RWPE2 (cell line): Measurements from ENCODE around the gene CIC.

ENCODE experiments used
- ATAC-seq: fragments of 200-7000 bp; cut with Tn5 transposase; 3 replicates; pipeline ENCODE4 v1.9.1; 2021; ENCODE audit warnings: low read depth
- DNase-seq: peaks from one replicate; pipeline ENCODE4 v3.0.0-alpha.2; 2020; ENCODE audit warnings: low spot score
- H3K27ac ChIP-seq: fragments of 450-650 bp; 2 replicates; pipeline ENCODE4 v1.5.1; 2017; ENCODE audit warnings: mild to moderate bottlenecking; ENCODE audit not compliant: poor library complexity, severe bottlenecking
- H3K27me3 ChIP-seq: fragments of 250-450 bp; sonication (Bioruptor Pico); 2 replicates; pipeline ENCODE4 v1.5.1; 2021; ENCODE audit warnings: mild to moderate bottlenecking, moderate library complexity; ENCODE audit not compliant: insufficient read depth, poor library complexity, severe bottlenecking
- H3K36me3 ChIP-seq: fragments of 250-450 bp; sonication (Bioruptor Pico); 2 replicates; pipeline ENCODE4 v1.5.1; 2020; ENCODE audit warnings: low read depth, mild to moderate bottlenecking, moderate library complexity
- H3K4me1 ChIP-seq: fragments of 250-450 bp; sonication (Bioruptor Pico); 2 replicates; pipeline ENCODE4 v1.5.1; 2021; ENCODE audit warnings: mild to moderate bottlenecking, moderate library complexity; ENCODE audit not compliant: insufficient read depth, poor library complexity, severe bottlenecking
- H3K4me3 ChIP-seq: fragments of 250-450 bp; sonication (Bioruptor Pico); 2 replicates; pipeline ENCODE4 v1.5.1; 2021; ENCODE audit warnings: mild to moderate bottlenecking, moderate library complexity; ENCODE audit not compliant: severe bottlenecking
- H3K9me3 ChIP-seq: fragments of 250-450 bp; sonication (Bioruptor Pico); 2 replicates; pipeline ENCODE4 v1.5.1; 2021; ENCODE audit warnings: mild to moderate bottlenecking, moderate library complexity; ENCODE audit not compliant: severe bottlenecking
- CTCF ChIP-seq: fragments of 450-650 bp; IDR thresholded peaks from one replicate; pipeline ENCODE4 v1.5.1; 2017; ENCODE audit warnings: mild to moderate bottlenecking, moderate library complexity; ENCODE audit not compliant: poor library complexity, severe bottlenecking

The CIC gene

DNA sequence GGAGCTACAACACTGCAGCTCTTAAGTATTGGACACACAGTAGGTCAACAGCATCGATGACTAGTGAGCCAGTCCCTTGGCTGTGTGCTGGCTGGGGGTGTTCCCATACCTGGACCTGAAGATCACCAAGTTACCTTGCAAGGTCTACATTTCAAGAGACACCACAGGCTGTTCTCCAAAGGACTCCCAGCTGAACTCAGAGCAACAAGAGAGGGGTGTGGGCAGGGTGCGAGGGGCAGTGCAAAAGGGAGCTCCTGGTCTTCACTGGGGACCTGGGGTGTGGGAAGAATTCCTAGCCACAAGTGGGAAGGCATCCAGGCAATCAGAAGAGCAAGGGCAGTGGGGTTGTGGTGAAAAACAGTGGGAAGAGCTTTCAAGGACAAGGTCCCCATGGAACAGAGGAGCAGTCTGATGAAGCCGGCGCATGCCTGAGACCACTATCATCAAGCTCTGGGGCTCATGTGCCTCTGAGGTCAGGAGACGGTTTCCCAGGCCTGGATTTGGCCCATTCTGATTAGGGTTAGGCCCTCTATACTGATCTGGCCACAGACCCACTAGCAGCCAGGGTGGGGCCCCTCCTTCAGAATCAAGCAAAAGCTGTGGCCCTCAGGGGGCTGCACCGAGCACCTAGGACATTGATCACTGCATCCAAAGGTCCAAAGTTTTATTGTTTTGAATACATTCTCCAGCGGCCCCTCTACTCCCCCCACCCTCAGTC, 22.0 kb upstream of the CIC start:
- Histone ChIP-seq H3K27ac (peak overlapping the region; percentile 96), H3K4me3 (no peak overlapping the region), H3K9me3 (no peaks in the 10 kb centered on the region), H3K27me3 (no peaks in the 10 kb centered on the region), H3K36me3 (peaks cover 33% of the 10 kb centered on the region), H3K4me1 (peaks cover 7% of the 10 kb centered on the region)
- no peak for TF ChIP-seq CTCF
- DNase-seq (no peak), ATAC-seq (no peak)

GRCh38 chr19:42247640-42248199, 21.3 kb upstream of the CIC start:
- no peak for ATAC-seq
- peaks cover 36% of the 10 kb centered on the region for H3K36me3 ChIP-seq
- H3K4me3 ChIP-seq, result no peak overlapping the region
- H3K9me3 ChIP-seq, result no peaks in the 10 kb centered on the region
- H3K27ac ChIP-seq, result peak overlapping the region; percentile 96
- peaks cover 7% of the 10 kb centered on the region for H3K4me1 ChIP-seq
- no peaks in the 10 kb centered on the region for H3K27me3 ChIP-seq
- TF ChIP-seq CTCF, result no peak
- no peak for DNase-seq

GRCh38 chr19:42248270-42249148, 20.5 kb upstream of the CIC start:
- H3K36me3 ChIP-seq, result peaks cover 38% of the 10 kb centered on the region
- H3K27me3 ChIP-seq, result no peaks in the 10 kb centered on the region
- ATAC-seq (no peak), DNase-seq (no peak)
- H3K9me3 ChIP-seq, result no peaks in the 10 kb centered on the region
- no peak overlapping the region for H3K4me3 ChIP-seq
- peak overlapping the region; percentile 96 for H3K27ac ChIP-seq
- no peak for TF ChIP-seq CTCF
- H3K4me1 ChIP-seq, result peaks cover 7% of the 10 kb centered on the region

DNA sequence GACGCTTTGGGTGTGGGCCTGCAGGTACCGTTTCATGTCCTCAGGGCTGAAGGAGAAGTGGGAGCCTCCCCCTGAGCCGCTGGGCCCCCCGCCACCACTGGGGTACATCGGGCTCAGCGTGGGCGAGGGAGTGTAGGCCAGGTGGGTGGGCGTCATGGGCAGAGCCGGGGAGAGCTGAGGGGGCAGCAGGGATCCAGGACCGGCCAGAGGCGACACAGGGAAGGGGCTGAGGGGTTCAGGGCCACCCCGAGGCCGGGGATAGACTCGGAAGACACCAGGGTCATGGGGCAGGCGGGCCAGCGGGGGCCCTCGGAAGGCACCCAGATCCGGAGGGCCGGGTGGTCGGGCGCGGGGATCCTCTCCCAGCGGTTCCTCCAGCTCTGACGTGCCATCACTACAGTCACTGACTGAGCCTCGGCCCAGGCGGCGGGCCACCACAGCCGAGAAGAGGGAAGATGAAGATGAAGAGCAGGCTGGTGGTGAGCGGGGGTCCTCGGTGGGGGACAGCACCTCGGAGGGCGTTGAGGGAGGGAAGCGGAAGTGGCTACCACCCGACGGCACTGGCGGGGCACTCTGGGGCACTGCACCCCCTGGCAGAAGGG, 19.8 kb upstream of the CIC start:
- ATAC-seq (no peak), DNase-seq (no peak)
- Histone ChIP-seq H3K36me3 (peaks cover 38% of the 10 kb centered on the region), H3K4me1 (peaks cover 7% of the 10 kb centered on the region), H3K9me3 (no peaks in the 10 kb centered on the region), H3K27me3 (no peaks in the 10 kb centered on the region), H3K4me3 (no peak overlapping the region), H3K27ac (peak overlapping the region; percentile 96)
- no peak for TF ChIP-seq CTCF
